Sigmoid colon (tissue), 3 donors: ENCODE data around the gene CCDC92B.

Experiments
- POLR2A ChIP-seq, 2 donors: fragments of 450-650 bp; IDR thresholded peaks; one replicate each; pipeline ENCODE4 v1.6.1; 2016; ENCODE audit warnings: antibody characterized with exemption in 2 of 2, mild to moderate bottlenecking in 2 of 2, moderate library complexity in 2 of 2
- TF ChIP-seq, protein P1 (sequence below), 4 experiments: fragments of 450-650 bp in 3 of 4; fragments of 200-600 bp in 1 of 4; IDR thresholded peaks; one replicate each; pipeline ENCODE4 v1.5.1; 2016 to 2019; ENCODE audit warnings: antibody characterized with exemption in 4 of 4, mild to moderate bottlenecking in 3 of 4, moderate library complexity in 2 of 4

GRCh38 chr17:2681650-2682049 lies 67.8 kb downstream of the CCDC92B start:
- TF ChIP-seq POLR2A (IDR thresholded peaks at IDR 0.05) = no peak
- TF ChIP-seq, protein P1, sequence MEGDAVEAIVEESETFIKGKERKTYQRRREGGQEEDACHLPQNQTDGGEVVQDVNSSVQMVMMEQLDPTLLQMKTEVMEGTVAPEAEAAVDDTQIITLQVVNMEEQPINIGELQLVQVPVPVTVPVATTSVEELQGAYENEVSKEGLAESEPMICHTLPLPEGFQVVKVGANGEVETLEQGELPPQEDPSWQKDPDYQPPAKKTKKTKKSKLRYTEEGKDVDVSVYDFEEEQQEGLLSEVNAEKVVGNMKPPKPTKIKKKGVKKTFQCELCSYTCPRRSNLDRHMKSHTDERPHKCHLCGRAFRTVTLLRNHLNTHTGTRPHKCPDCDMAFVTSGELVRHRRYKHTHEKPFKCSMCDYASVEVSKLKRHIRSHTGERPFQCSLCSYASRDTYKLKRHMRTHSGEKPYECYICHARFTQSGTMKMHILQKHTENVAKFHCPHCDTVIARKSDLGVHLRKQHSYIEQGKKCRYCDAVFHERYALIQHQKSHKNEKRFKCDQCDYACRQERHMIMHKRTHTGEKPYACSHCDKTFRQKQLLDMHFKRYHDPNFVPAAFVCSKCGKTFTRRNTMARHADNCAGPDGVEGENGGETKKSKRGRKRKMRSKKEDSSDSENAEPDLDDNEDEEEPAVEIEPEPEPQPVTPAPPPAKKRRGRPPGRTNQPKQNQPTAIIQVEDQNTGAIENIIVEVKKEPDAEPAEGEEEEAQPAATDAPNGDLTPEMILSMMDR (IDR thresholded peaks at IDR 0.05) = no peak
